ENCODE data around the gene LRRC17. TPM values are rescaled to one million over a fixed set of nuclear protein-coding genes. Genes with fewer than 3 reads are reported as not detected.

The LRRC17 gene
- total and polyA plus RNA-seq, 9 of the 15 experiments (the other 6 are each of a cell fraction or from before 2014, with no cell fraction given) = 0.03 to 0.18 (median 0.12) TPM; not detected in 5

DNA sequence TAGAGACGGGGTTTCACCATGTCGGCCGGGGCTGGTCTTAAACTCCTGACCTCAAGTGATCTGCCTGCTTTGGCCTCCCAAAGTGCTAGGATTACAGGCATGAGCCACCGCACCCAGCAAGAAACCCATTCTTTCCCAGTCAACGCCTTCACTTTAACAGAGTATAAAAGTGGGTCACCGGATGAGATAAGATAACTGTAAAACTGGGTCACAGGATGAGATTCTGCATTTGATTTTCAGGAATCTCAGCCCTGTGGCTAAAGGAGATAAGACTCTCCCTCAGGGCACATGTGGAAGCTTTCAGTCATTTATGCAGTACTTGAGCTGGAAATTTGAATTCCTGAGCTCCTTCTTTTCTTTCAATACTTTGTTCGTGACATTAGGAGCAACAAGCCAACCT, 70.8 kb downstream of the LRRC17 start (continued):
- TF ChIP-seq ETV5 (CRISPR knock-in tag; IDR thresholded peaks at IDR 0.05; ENCODE audit: low read depth) (0 out of 2 replicates have a peak, but pooled peaks have one; percentile 61), GATAD2A (IDR thresholded peaks at IDR 0.05) (peak; percentile 38; the same call in 1 of the 2 replicates), ZNF644 (tag; IDR thresholded peaks at IDR 0.05; ENCODE audit: low read depth) (peak; percentile 93), HDAC2 (IDR thresholded peaks at IDR 0.05) (peak; percentile 99), STAG1 (CRISPR knock-in tag; IDR thresholded peaks at IDR 0.05; ENCODE audit: borderline replicate concordance) (no peak), MCM5 (IDR thresholded peaks at IDR 0.05; ENCODE audit: low read depth) (no peak), FOS (IDR thresholded peaks at IDR 0.05; ENCODE audit: extremely low read depth, insufficient read length) (no peak), BRD9 (IDR thresholded peaks at IDR 0.05; ENCODE audit: low read depth, partially characterized antibody) (no peak), PHB (CRISPR knock-in tag; IDR thresholded peaks at IDR 0.05) (no peak), U2AF2 (optimal IDR thresholded peaks at IDR 0.05; ENCODE audit: low read depth, low read length) (no peak), ZSCAN32 (CRISPR knock-in tag; IDR thresholded peaks at IDR 0.05) (no peak), L3MBTL2 (IDR thresholded peaks at IDR 0.05) (peak; percentile 85; the same call in 1 of the 2 replicates), GABPA (tag; conservative IDR thresholded peaks at IDR 0.05; ENCODE audit: low read depth) (peak; percentile 25; the same call in 1 of the 2 replicates), ZC3H8 (IDR thresholded peaks at IDR 0.05) (no peak), ZNF589 (CRISPR knock-in tag; IDR thresholded peaks at IDR 0.05; ENCODE audit: low read depth) (peak; percentile 74; the same call in 1 of the 2 replicates), CEBPB (tag; IDR thresholded peaks at IDR 0.05) (no peak), ZNF583 (CRISPR knock-in tag; IDR thresholded peaks at IDR 0.05) (no peak), ZNF76 (CRISPR knock-in tag; IDR thresholded peaks at IDR 0.05; ENCODE audit: borderline replicate concordance) (no peak), ETS2 (tag; IDR thresholded peaks at IDR 0.05; ENCODE audit: borderline replicate concordance, poor library complexity, severe bottlenecking) (no peak), NR1H2 (CRISPR knock-in tag; IDR thresholded peaks at IDR 0.05) (no peak)
- TF ChIP-seq, protein P1, sequence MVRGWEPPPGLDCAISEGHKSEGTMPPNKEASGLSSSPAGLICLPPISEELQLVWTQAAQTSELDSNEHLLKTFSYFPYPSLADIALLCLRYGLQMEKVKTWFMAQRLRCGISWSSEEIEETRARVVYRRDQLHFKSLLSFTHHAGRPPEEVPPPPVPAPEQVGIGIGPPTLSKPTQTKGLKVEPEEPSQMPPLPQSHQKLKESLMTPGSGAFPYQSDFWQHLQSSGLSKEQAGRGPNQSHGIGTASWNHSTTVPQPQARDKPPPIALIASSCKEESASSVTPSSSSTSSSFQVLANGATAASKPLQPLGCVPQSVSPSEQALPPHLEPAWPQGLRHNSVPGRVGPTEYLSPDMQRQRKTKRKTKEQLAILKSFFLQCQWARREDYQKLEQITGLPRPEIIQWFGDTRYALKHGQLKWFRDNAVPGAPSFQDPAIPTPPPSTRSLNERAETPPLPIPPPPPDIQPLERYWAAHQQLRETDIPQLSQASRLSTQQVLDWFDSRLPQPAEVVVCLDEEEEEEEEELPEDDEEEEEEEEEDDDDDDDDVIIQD (CRISPR knock-in tag; IDR thresholded peaks at IDR 0.05) = no peak
- TF ChIP-seq, protein P2, sequence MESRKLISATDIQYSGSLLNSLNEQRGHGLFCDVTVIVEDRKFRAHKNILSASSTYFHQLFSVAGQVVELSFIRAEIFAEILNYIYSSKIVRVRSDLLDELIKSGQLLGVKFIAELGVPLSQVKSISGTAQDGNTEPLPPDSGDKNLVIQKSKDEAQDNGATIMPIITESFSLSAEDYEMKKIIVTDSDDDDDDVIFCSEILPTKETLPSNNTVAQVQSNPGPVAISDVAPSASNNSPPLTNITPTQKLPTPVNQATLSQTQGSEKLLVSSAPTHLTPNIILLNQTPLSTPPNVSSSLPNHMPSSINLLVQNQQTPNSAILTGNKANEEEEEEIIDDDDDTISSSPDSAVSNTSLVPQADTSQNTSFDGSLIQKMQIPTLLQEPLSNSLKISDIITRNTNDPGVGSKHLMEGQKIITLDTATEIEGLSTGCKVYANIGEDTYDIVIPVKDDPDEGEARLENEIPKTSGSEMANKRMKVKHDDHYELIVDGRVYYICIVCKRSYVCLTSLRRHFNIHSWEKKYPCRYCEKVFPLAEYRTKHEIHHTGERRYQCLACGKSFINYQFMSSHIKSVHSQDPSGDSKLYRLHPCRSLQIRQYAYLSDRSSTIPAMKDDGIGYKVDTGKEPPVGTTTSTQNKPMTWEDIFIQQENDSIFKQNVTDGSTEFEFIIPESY (CRISPR knock-in tag; IDR thresholded peaks at IDR 0.05) = no peak
- TF ChIP-seq, protein P3, sequence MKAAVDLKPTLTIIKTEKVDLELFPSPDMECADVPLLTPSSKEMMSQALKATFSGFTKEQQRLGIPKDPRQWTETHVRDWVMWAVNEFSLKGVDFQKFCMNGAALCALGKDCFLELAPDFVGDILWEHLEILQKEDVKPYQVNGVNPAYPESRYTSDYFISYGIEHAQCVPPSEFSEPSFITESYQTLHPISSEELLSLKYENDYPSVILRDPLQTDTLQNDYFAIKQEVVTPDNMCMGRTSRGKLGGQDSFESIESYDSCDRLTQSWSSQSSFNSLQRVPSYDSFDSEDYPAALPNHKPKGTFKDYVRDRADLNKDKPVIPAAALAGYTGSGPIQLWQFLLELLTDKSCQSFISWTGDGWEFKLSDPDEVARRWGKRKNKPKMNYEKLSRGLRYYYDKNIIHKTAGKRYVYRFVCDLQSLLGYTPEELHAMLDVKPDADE (conservative IDR thresholded peaks at IDR 0.05; ENCODE audit: control insufficient read depth, low read depth, low read length) = no peak
- TF ChIP-seq, protein P4, sequence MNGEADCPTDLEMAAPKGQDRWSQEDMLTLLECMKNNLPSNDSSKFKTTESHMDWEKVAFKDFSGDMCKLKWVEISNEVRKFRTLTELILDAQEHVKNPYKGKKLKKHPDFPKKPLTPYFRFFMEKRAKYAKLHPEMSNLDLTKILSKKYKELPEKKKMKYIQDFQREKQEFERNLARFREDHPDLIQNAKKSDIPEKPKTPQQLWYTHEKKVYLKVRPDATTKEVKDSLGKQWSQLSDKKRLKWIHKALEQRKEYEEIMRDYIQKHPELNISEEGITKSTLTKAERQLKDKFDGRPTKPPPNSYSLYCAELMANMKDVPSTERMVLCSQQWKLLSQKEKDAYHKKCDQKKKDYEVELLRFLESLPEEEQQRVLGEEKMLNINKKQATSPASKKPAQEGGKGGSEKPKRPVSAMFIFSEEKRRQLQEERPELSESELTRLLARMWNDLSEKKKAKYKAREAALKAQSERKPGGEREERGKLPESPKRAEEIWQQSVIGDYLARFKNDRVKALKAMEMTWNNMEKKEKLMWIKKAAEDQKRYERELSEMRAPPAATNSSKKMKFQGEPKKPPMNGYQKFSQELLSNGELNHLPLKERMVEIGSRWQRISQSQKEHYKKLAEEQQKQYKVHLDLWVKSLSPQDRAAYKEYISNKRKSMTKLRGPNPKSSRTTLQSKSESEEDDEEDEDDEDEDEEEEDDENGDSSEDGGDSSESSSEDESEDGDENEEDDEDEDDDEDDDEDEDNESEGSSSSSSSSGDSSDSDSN (IDR thresholded peaks at IDR 0.05; ENCODE audit: borderline replicate concordance in 1 of 2, low read depth in 2 of 2, low read length in 2 of 2) = no peak
